ENCODE results near the gene MMP10.

DNA sequence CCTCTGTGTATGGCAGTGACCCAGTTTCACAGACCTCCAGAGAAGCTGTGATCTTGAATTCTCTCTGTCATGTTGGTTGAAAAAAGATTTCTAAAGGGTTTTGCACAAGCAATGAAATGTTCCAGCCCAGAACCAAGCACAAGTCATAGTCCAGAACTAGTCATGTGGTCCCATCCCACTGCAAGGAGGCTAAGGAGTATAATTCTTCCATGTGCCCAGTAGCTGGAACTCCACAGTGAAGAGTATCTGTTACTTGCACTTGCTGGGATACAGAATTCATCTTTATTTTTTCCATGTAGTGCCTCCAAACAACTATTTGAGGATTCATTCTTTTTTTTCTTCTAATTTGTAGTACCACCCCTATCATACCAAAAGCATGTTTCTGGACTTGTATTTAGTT is 45.8 kb downstream of the MMP10 start:
- TF ChIP-seq GATA3 (IDR thresholded peaks at IDR 0.05; ENCODE audit: low read depth, low read length) (no peak), GATA2 (IDR thresholded peaks at IDR 0.05; ENCODE audit: low read depth, low read length) (no peak)
